HCT116 (cell line): ENCODE results near the gene ABCG1.

ENCODE experiments used
- POLR2A ChIP-seq: IDR thresholded peaks from 2 replicates; pipeline ENCODE4 v1.7.0; 2011; ENCODE audit warnings: borderline replicate concordance; ENCODE audit not compliant: insufficient read depth, insufficient read length; ENCODE audit errors: extremely low read depth
- TF ChIP-seq, protein P1 (sequence below), 3 experiments: fragments of 200-600 bp in 1 of 3; sonication (generic) in 1 of 3; IDR thresholded peaks in 2 of 3; conservative IDR thresholded peaks in 1 of 3; 2 replicates each; pipeline ENCODE4 v1.5.1; 2012 to 2017; ENCODE audit warnings: low read depth in 2 of 3, low read length in 2 of 3, antibody characterized with exemption in 1 of 3, borderline replicate concordance in 1 of 3, control low read depth in 1 of 3, mild to moderate bottlenecking in 1 of 3, mixed read lengths in 1 of 3, mixed run types in 1 of 3, moderate library complexity in 1 of 3; ENCODE audit not compliant: insufficient read depth in 1 of 3

DNA sequence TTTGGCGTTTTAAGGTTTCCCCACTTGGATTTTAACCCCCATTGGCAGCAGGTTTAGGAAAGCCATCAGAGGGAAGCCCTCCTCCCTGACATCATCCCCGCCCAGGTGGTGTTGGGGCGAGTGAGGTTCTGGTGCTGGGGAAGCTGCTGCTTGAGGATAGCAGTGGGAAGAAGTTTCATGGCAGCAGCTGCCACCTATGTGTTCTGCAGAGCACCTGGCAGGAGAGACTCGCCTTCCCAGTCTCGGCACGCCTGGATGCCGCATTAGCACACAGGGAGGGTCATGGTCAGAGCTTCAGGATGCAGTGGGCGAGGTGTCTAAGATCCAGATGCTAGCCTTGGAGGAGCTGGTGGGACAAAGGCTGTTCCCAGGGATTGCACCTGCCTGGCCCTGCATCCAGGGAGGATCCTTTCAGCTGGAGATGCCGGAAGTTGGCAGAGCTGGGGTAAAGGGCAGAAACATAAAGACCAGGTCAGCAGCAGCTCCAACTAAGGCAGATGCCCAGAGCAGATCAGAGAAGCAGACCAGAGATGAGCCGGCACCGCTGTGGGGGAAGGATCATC is 33.9 kb downstream of the ABCG1 start:
- TF ChIP-seq, protein P1, sequence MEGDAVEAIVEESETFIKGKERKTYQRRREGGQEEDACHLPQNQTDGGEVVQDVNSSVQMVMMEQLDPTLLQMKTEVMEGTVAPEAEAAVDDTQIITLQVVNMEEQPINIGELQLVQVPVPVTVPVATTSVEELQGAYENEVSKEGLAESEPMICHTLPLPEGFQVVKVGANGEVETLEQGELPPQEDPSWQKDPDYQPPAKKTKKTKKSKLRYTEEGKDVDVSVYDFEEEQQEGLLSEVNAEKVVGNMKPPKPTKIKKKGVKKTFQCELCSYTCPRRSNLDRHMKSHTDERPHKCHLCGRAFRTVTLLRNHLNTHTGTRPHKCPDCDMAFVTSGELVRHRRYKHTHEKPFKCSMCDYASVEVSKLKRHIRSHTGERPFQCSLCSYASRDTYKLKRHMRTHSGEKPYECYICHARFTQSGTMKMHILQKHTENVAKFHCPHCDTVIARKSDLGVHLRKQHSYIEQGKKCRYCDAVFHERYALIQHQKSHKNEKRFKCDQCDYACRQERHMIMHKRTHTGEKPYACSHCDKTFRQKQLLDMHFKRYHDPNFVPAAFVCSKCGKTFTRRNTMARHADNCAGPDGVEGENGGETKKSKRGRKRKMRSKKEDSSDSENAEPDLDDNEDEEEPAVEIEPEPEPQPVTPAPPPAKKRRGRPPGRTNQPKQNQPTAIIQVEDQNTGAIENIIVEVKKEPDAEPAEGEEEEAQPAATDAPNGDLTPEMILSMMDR (IDR thresholded peaks at IDR 0.05 in 2 of 3, conservative IDR thresholded peaks at IDR 0.05 in 1 of 3; ENCODE audit: borderline replicate concordance in 1 of 3, insufficient read depth in 1 of 3, low read depth in 2 of 3, low read length in 2 of 3), result no peak
- no peak for TF ChIP-seq POLR2A
